ENCODE results near the gene TMEM143.

TMEM143 gene

GRCh38 chr19:48348045-48348444 lies 15.7 kb downstream of the TMEM143 start:
- Histone ChIP-seq H2AFZ (ENCODE audit: insufficient read depth, low read length, poor library complexity) (no peak overlapping the region), H2BK5ac (ENCODE audit: low read depth, low read length, poor library complexity) (no peak overlapping the region), H3K79me2 (ENCODE audit: control insufficient read depth, insufficient read depth, low read length, poor library complexity) (no peaks in the 10 kb centered on the region), H4K91ac (ENCODE audit: low read depth, low read length) (no peak overlapping the region), H3K14ac (ENCODE audit: low read length) (no peak overlapping the region), H3K18ac (ENCODE audit: low read length) (no peak overlapping the region), H3K4me3 (ENCODE audit: low read depth, low read length) (no peak overlapping the region), H3K4ac (ENCODE audit: low read depth, low read length) (no peak overlapping the region), H2BK120ac (ENCODE audit: insufficient read depth, low read length, poor library complexity) (no peak overlapping the region), H4K12ac (ENCODE audit: low read depth, low read length) (no peak overlapping the region), H3K79me1 (ENCODE audit: low read length) (no peaks in the 10 kb centered on the region), H2BK12ac (ENCODE audit: low read length) (no peak overlapping the region), H3K4me1 (ENCODE audit: control insufficient read depth in 1 of 2, insufficient read depth in 2 of 2, low read length in 2 of 2) (no peaks in the 10 kb centered on the region), H3K36me3 (ENCODE audit: control insufficient read depth in 1 of 2, insufficient read depth in 2 of 2, low read length in 2 of 2) (no peaks in the 10 kb centered on the region), H2AK5ac (ENCODE audit: low read length) (no peak overlapping the region), H3K23ac (ENCODE audit: low read length) (no peak overlapping the region), H3K4me2 (ENCODE audit: low read length) (no peak overlapping the region), H3K9ac (ENCODE audit: low read length) (no peak overlapping the region), H3K27ac (ENCODE audit: low read depth, low read length) (no peak overlapping the region), H4K8ac (ENCODE audit: low read depth, low read length) (no peak overlapping the region), H3K27me3 (ENCODE audit: insufficient read depth, low read length) (no peaks in the 10 kb centered on the region), H3K9me3 (ENCODE audit: insufficient read depth, low read depth, low read length) (no peaks in the 10 kb centered on the region)
- no peak for DNase-seq
- no CpG with 5 or more reads among the region's 5 CpGs for WGBS (ENCODE audit: extremely low coverage, insufficient coverage, insufficient read length)

GRCh38 chr19:48346191-48346590 lies 17.5 kb downstream of the TMEM143 start:
- Histone ChIP-seq H3K4ac (ENCODE audit: low read depth, low read length) (no peak overlapping the region), H4K91ac (ENCODE audit: low read depth, low read length) (no peak overlapping the region), H3K14ac (ENCODE audit: low read length) (no peak overlapping the region), H3K18ac (ENCODE audit: low read length) (no peak overlapping the region), H3K4me2 (ENCODE audit: low read length) (no peak overlapping the region), H2BK120ac (ENCODE audit: insufficient read depth, low read length, poor library complexity) (no peak overlapping the region), H2BK5ac (ENCODE audit: low read depth, low read length, poor library complexity) (no peak overlapping the region), H3K27ac (ENCODE audit: low read depth, low read length) (no peak overlapping the region), H3K9ac (ENCODE audit: low read length) (no peak overlapping the region), H3K4me3 (ENCODE audit: low read depth, low read length) (no peak overlapping the region), H3K23ac (ENCODE audit: low read length) (no peak overlapping the region), H3K79me1 (ENCODE audit: low read length) (peaks cover 1% of the 10 kb centered on the region), H4K8ac (ENCODE audit: low read depth, low read length) (no peak overlapping the region), H2AK5ac (ENCODE audit: low read length) (no peak overlapping the region), H2AFZ (ENCODE audit: insufficient read depth, low read length, poor library complexity) (no peak overlapping the region), H4K12ac (ENCODE audit: low read depth, low read length) (no peak overlapping the region), H3K9me3 (ENCODE audit: insufficient read depth, low read depth, low read length) (no peaks in the 10 kb centered on the region), H2BK12ac (ENCODE audit: low read length) (no peak overlapping the region), H3K79me2 (ENCODE audit: control insufficient read depth, insufficient read depth, low read length, poor library complexity) (no peaks in the 10 kb centered on the region), H3K36me3 (ENCODE audit: control insufficient read depth in 1 of 2, insufficient read depth in 2 of 2, low read length in 2 of 2) (no peaks in the 10 kb centered on the region), H3K4me1 (ENCODE audit: control insufficient read depth in 1 of 2, insufficient read depth in 2 of 2, low read length in 2 of 2) (no peaks in the 10 kb centered on the region), H3K27me3 (ENCODE audit: insufficient read depth, low read length) (no peaks in the 10 kb centered on the region)
- no CpG with 5 or more reads among the region's 2 CpGs for WGBS (ENCODE audit: extremely low coverage, insufficient coverage, insufficient read length)
- DNase-seq: peak; percentile 59 to 82

GRCh38 chr19:48344892-48345291 lies 18.8 kb downstream of the TMEM143 start:
- no peak overlapping the region for H3K18ac ChIP-seq (ENCODE audit: low read length)

GRCh38 chr19:48342841-48343540 lies 20.7 kb downstream of the TMEM143 start:
- H3K14ac ChIP-seq (ENCODE audit: low read length): no peak overlapping the region
- no peaks in the 10 kb centered on the region for H3K27me3 ChIP-seq (ENCODE audit: insufficient read depth, low read length)
- no peak overlapping the region for H4K91ac ChIP-seq (ENCODE audit: low read depth, low read length)
- no peak overlapping the region for H2BK5ac ChIP-seq (ENCODE audit: low read depth, low read length, poor library complexity)
- H3K4me1 ChIP-seq (ENCODE audit: control insufficient read depth in 1 of 2, insufficient read depth in 2 of 2, low read length in 2 of 2): peaks cover 0 to 2% of the 10 kb centered on the region in 2 experiments
- H2AFZ ChIP-seq (ENCODE audit: insufficient read depth, low read length, poor library complexity): no peak overlapping the region
- no peak overlapping the region for H3K4ac ChIP-seq (ENCODE audit: low read depth, low read length)
- peak overlapping the region; percentile 44 for H2BK12ac ChIP-seq (ENCODE audit: low read length)
- H4K12ac ChIP-seq (ENCODE audit: low read depth, low read length): no peak overlapping the region
- H4K8ac ChIP-seq (ENCODE audit: low read depth, low read length): no peak overlapping the region
- no CpG with 5 or more reads among the region's 23 CpGs for WGBS (ENCODE audit: extremely low coverage, insufficient coverage, insufficient read length)
- H3K4me3 ChIP-seq (ENCODE audit: low read depth, low read length): no peak overlapping the region
- no peaks in the 10 kb centered on the region for H3K79me2 ChIP-seq (ENCODE audit: control insufficient read depth, insufficient read depth, low read length, poor library complexity)
- H3K27ac ChIP-seq (ENCODE audit: low read depth, low read length): no peak overlapping the region
- H3K23ac ChIP-seq (ENCODE audit: low read length): no peak overlapping the region
- H2BK120ac ChIP-seq (ENCODE audit: insufficient read depth, low read length, poor library complexity): no peak overlapping the region
- peaks cover 2% of the 10 kb centered on the region for H3K9me3 ChIP-seq (ENCODE audit: insufficient read depth, low read depth, low read length)
- H3K9ac ChIP-seq (ENCODE audit: low read length): no peak overlapping the region
- DNase-seq: peak; percentile 65 to 81
- H3K36me3 ChIP-seq (ENCODE audit: control insufficient read depth in 1 of 2, insufficient read depth in 2 of 2, low read length in 2 of 2): no peaks in the 10 kb centered on the region
- H2AK5ac ChIP-seq (ENCODE audit: low read length): no peak overlapping the region
- H3K18ac ChIP-seq (ENCODE audit: low read length): no peak overlapping the region
- H3K79me1 ChIP-seq (ENCODE audit: low read length): peaks cover 1% of the 10 kb centered on the region
- H3K4me2 ChIP-seq (ENCODE audit: low read length): no peak overlapping the region

More at GRCh38 chr19:48344892-48345291, 18.8 kb downstream of the TMEM143 start:
- no peaks in the 10 kb centered on the region for H3K4me1 ChIP-seq (ENCODE audit: control insufficient read depth in 1 of 2, insufficient read depth in 2 of 2, low read length in 2 of 2)
- no peak overlapping the region for H3K4ac ChIP-seq (ENCODE audit: low read depth, low read length)
- no peak overlapping the region for H2AFZ ChIP-seq (ENCODE audit: insufficient read depth, low read length, poor library complexity)
- no peak overlapping the region for H4K12ac ChIP-seq (ENCODE audit: low read depth, low read length)
- no CpG with 5 or more reads among the region's 6 CpGs for WGBS (ENCODE audit: extremely low coverage, insufficient coverage, insufficient read length)
- DNase-seq: no peak
- H3K9ac ChIP-seq (ENCODE audit: low read length): no peak overlapping the region
- no peak overlapping the region for H2BK12ac ChIP-seq (ENCODE audit: low read length)
- H2BK5ac ChIP-seq (ENCODE audit: low read depth, low read length, poor library complexity): no peak overlapping the region
- H4K91ac ChIP-seq (ENCODE audit: low read depth, low read length): no peak overlapping the region
- H3K79me2 ChIP-seq (ENCODE audit: control insufficient read depth, insufficient read depth, low read length, poor library complexity): no peaks in the 10 kb centered on the region
- peaks cover 2% of the 10 kb centered on the region for H3K9me3 ChIP-seq (ENCODE audit: insufficient read depth, low read depth, low read length)
- H2BK120ac ChIP-seq (ENCODE audit: insufficient read depth, low read length, poor library complexity): no peak overlapping the region
- H3K36me3 ChIP-seq (ENCODE audit: control insufficient read depth in 1 of 2, insufficient read depth in 2 of 2, low read length in 2 of 2): no peaks in the 10 kb centered on the region
- no peak overlapping the region for H3K14ac ChIP-seq (ENCODE audit: low read length)
- H3K27me3 ChIP-seq (ENCODE audit: insufficient read depth, low read length): no peaks in the 10 kb centered on the region
- H2AK5ac ChIP-seq (ENCODE audit: low read length): no peak overlapping the region
- no peak overlapping the region for H3K27ac ChIP-seq (ENCODE audit: low read depth, low read length)
- no peak overlapping the region for H3K4me3 ChIP-seq (ENCODE audit: low read depth, low read length)
- peak overlapping the region; percentile 42 for H4K8ac ChIP-seq (ENCODE audit: low read depth, low read length)
- peaks cover 1% of the 10 kb centered on the region for H3K79me1 ChIP-seq (ENCODE audit: low read length)
- H3K4me2 ChIP-seq (ENCODE audit: low read length): no peak overlapping the region
- no peak overlapping the region for H3K23ac ChIP-seq (ENCODE audit: low read length)
